Measurements from ENCODE around the gene FAM81B.

The FAM81B gene

DNA sequence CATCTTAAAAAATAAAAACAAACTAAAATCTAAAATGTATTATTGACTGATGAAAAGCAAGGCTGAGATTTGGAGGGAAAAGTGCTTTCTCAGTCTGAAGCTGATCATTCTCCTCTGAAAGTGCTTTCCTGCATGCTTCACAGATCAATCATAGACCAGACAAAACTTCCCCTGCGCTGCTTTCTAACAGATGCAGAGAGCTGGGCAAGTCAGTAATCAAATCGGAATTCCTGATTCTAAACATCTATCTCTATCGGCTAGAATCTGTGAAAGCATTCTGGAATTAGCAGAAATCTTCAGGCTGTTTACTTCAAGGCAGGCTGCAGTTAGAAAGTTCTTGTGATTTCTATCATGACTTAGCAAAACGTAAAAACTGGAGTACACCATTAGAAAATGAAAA lies 15.6 kb upstream of the FAM81B start (continued):
- TF ChIP-seq, protein P1, sequence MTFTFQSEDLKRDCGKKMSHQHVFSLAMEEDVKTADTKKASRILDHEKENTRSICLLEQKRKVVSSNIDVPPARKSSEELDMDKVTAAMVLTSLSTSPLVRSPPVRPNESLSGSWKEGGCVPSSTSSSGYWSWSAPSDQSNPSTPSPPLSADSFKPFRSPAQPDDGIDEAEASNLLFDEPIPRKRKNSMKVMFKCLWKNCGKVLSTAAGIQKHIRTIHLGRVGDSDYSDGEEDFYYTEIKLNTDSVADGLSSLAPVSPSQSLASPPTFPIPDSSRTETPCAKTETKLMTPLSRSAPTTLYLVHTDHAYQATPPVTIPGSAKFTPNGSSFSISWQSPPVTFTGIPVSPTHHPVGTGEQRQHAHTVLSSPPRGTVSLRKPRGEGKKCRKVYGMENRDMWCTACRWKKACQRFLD (tag by site-specific recombination; IDR thresholded peaks at IDR 0.05), result no peak
- no peak for TF ChIP-seq ZBTB48 (tag by site-specific recombination; IDR thresholded peaks at IDR 0.05)

DNA sequence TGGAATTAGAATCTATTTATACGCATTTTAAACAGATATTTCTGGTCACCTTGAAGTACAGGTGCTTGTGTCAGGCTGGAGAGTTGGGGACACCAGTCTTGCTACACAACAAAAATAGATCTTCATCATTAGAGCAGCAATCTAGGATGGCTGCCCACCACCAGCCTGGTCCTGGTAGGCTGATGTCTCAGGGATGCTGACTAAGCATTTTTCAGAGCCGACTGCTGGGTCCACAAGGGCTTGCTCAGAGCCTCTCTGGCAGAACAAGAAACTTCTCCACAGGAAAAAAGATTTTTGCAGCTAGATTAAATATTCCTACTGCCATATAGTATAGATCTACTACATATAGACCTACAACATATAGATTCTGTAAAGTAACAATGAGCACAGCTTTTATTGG lies 12.0 kb upstream of the FAM81B start:
- ChIA-PET CTCF (no interaction called here), POLR2A (no interaction called here)

More for the DNA sequence above, 12.0 kb upstream of the FAM81B start:
- Histone ChIP-seq H3K9me3 (ENCODE audit: control insufficient read depth, insufficient read depth, low read depth, low read length) (no peaks in the 10 kb centered on the region), H3K36me3 (ENCODE audit: control insufficient read depth in 2 of 2, insufficient read depth in 1 of 2, low read length in 2 of 2) (no peaks in the 10 kb centered on the region), H3K4me1 (ENCODE audit: control insufficient read depth, insufficient read depth, low read length) (peaks cover 2% of the 10 kb centered on the region; the same call in 1 of the 2 replicates), H3K27ac (ENCODE audit: extremely low read depth, low read depth, low read length) (no peak overlapping the region), H3K4me3 (ENCODE audit: low read depth, low read length) (no peak overlapping the region)
- TF ChIP-seq ZFP3 (tag by site-specific recombination; IDR thresholded peaks at IDR 0.05; ENCODE audit: low read depth), result no peak
- no peak for TF ChIP-seq ZNF274 (IDR thresholded peaks at IDR 0.05; ENCODE audit: low read length)
- no peak for TF ChIP-seq ZNF274 (tag by site-specific recombination; IDR thresholded peaks at IDR 0.05; ENCODE audit: borderline replicate concordance)
- no peak for TF ChIP-seq ZNF623 (tag by site-specific recombination; IDR thresholded peaks at IDR 0.05)
- TF ChIP-seq SCRT1 (tag by site-specific recombination; IDR thresholded peaks at IDR 0.05; ENCODE audit: borderline replicate concordance), result no peak
- TF ChIP-seq, protein P2, sequence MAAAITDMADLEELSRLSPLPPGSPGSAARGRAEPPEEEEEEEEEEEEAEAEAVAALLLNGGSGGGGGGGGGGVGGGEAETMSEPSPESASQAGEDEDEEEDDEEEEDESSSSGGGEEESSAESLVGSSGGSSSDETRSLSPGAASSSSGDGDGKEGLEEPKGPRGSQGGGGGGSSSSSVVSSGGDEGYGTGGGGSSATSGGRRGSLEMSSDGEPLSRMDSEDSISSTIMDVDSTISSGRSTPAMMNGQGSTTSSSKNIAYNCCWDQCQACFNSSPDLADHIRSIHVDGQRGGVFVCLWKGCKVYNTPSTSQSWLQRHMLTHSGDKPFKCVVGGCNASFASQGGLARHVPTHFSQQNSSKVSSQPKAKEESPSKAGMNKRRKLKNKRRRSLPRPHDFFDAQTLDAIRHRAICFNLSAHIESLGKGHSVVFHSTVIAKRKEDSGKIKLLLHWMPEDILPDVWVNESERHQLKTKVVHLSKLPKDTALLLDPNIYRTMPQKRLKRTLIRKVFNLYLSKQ (tag by site-specific recombination; IDR thresholded peaks at IDR 0.05; ENCODE audit: borderline replicate concordance), result no peak
- TF ChIP-seq ZNF248 (tag by site-specific recombination; IDR thresholded peaks at IDR 0.05), result no peak
- TF ChIP-seq ZNF394 (tag by site-specific recombination; IDR thresholded peaks at IDR 0.05; ENCODE audit: borderline replicate concordance), result no peak
- no peak for TF ChIP-seq ZNF132 (tag by site-specific recombination; IDR thresholded peaks at IDR 0.05; ENCODE audit: borderline replicate concordance)
- no peak for TF ChIP-seq ZNF548 (tag by site-specific recombination; IDR thresholded peaks at IDR 0.05)
- no peak for TF ChIP-seq IKZF3 (tag by site-specific recombination; IDR thresholded peaks at IDR 0.05)
- no peak for TF ChIP-seq ZSCAN30 (tag by site-specific recombination; IDR thresholded peaks at IDR 0.05)
- TF ChIP-seq ZBTB1 (tag by site-specific recombination; IDR thresholded peaks at IDR 0.05), result no peak
- TF ChIP-seq ZNF501 (tag by site-specific recombination; IDR thresholded peaks at IDR 0.05), result no peak
- TF ChIP-seq, protein P3, sequence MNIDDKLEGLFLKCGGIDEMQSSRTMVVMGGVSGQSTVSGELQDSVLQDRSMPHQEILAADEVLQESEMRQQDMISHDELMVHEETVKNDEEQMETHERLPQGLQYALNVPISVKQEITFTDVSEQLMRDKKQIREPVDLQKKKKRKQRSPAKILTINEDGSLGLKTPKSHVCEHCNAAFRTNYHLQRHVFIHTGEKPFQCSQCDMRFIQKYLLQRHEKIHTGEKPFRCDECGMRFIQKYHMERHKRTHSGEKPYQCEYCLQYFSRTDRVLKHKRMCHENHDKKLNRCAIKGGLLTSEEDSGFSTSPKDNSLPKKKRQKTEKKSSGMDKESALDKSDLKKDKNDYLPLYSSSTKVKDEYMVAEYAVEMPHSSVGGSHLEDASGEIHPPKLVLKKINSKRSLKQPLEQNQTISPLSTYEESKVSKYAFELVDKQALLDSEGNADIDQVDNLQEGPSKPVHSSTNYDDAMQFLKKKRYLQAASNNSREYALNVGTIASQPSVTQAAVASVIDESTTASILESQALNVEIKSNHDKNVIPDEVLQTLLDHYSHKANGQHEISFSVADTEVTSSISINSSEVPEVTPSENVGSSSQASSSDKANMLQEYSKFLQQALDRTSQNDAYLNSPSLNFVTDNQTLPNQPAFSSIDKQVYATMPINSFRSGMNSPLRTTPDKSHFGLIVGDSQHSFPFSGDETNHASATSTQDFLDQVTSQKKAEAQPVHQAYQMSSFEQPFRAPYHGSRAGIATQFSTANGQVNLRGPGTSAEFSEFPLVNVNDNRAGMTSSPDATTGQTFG (tag by site-specific recombination; IDR thresholded peaks at IDR 0.05; ENCODE audit: borderline replicate concordance), result no peak
- no peak for TF ChIP-seq KLF7 (tag by site-specific recombination; IDR thresholded peaks at IDR 0.05; ENCODE audit: borderline replicate concordance)
- no peak for TF ChIP-seq ZNF404 (tag by site-specific recombination; IDR thresholded peaks at IDR 0.05)
- TF ChIP-seq, protein P4, sequence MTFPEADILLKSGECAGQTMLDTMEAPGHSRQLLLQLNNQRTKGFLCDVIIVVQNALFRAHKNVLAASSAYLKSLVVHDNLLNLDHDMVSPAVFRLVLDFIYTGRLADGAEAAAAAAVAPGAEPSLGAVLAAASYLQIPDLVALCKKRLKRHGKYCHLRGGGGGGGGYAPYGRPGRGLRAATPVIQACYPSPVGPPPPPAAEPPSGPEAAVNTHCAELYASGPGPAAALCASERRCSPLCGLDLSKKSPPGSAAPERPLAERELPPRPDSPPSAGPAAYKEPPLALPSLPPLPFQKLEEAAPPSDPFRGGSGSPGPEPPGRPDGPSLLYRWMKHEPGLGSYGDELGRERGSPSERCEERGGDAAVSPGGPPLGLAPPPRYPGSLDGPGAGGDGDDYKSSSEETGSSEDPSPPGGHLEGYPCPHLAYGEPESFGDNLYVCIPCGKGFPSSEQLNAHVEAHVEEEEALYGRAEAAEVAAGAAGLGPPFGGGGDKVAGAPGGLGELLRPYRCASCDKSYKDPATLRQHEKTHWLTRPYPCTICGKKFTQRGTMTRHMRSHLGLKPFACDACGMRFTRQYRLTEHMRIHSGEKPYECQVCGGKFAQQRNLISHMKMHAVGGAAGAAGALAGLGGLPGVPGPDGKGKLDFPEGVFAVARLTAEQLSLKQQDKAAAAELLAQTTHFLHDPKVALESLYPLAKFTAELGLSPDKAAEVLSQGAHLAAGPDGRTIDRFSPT (tag by site-specific recombination; IDR thresholded peaks at IDR 0.05), result no peak
- no peak for TF ChIP-seq ZBTB7A (tag by site-specific recombination; IDR thresholded peaks at IDR 0.05; ENCODE audit: low read depth)
- TF ChIP-seq, protein P5, sequence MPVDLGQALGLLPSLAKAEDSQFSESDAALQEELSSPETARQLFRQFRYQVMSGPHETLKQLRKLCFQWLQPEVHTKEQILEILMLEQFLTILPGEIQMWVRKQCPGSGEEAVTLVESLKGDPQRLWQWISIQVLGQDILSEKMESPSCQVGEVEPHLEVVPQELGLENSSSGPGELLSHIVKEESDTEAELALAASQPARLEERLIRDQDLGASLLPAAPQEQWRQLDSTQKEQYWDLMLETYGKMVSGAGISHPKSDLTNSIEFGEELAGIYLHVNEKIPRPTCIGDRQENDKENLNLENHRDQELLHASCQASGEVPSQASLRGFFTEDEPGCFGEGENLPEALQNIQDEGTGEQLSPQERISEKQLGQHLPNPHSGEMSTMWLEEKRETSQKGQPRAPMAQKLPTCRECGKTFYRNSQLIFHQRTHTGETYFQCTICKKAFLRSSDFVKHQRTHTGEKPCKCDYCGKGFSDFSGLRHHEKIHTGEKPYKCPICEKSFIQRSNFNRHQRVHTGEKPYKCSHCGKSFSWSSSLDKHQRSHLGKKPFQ (tag by site-specific recombination; IDR thresholded peaks at IDR 0.05), result no peak
- TF ChIP-seq, protein P1 (tag by site-specific recombination; IDR thresholded peaks at IDR 0.05), result no peak

Data from HEK293 (cell line).